ENCODE results near the gene MEIS1. TPM values are rescaled to one million over a fixed set of nuclear protein-coding genes. Genes with fewer than 3 reads are reported as not detected.

The MEIS1 gene
- total and polyA plus RNA-seq, 2 donors (not counting 3 experiments of a cell fraction or from before 2014, with no cell fraction given): 10.0 to 26.5 TPM

- H3K4me3 ChIP-seq (replicated peaks in 1 of 3; ENCODE audit: insufficient read depth in 1 of 3, low read depth in 1 of 3, low read length in 3 of 3): no peak overlapping the region
- H3K36me3 ChIP-seq (ENCODE audit: control insufficient read depth in 2 of 2, extremely low read depth in 1 of 2, insufficient read depth in 2 of 2, low read length in 2 of 2): no peaks in the 10 kb centered on the region
- H3K9ac ChIP-seq (replicated peaks; ENCODE audit: extremely low read depth, insufficient read depth, low read length): no peak overlapping the region
- DNase-seq (ENCODE audit: low read depth, low spot score): no peak
- dilution Hi-C loops (cut with MboI; ENCODE audit: extremely low pct_ligation_motif_present, low sequenced_read_pairs) (no loop called here), intact Hi-C loops (cut with micrococcal nuclease) (no loop called here)
- H4K20me1 ChIP-seq (replicated peaks; ENCODE audit: control insufficient read depth, extremely low read depth, insufficient read depth, low read length): no peaks in the 10 kb centered on the region
- H3K27me3 ChIP-seq (ENCODE audit: control insufficient read depth in 2 of 2, insufficient read depth in 2 of 2, low read length in 2 of 2): no peaks in the 10 kb centered on the region
- ChIA-PET CTCF (no interaction called here), POLR2A (no interaction called here)
- H2AFZ ChIP-seq (ENCODE audit: low read depth, low read length): no peak overlapping the region
- H3K9me1 ChIP-seq (replicated peaks; ENCODE audit: control insufficient read depth, extremely low read depth, insufficient read depth, low read length): no peaks in the 10 kb centered on the region
- no TSS peak for BruUV-seq (replicated peaks)
- H3K4me2 ChIP-seq (ENCODE audit: insufficient read depth, low read length): no peak overlapping the region
- H3K9me3 ChIP-seq (replicated peaks; ENCODE audit: control insufficient read depth, insufficient read depth, low read length): no peaks in the 10 kb centered on the region
- no peak overlapping the region for H3K27ac ChIP-seq (ENCODE audit: insufficient read depth, low read depth, low read length)
- no peaks in the 10 kb centered on the region for H3K4me1 ChIP-seq (ENCODE audit: control insufficient read depth, extremely low read depth, insufficient read depth, low read length)
- no peaks in the 10 kb centered on the region for H3K79me2 ChIP-seq (ENCODE audit: control insufficient read depth, insufficient read depth, low read length)
- no peak for FAIRE-seq
- TF ChIP-seq JUN (IDR thresholded peaks at IDR 0.05; ENCODE audit: borderline replicate concordance, insufficient read depth, insufficient read length, low read depth): no peak
- no peak for TF ChIP-seq CTCF (IDR thresholded peaks at IDR 0.05; ENCODE audit: extremely low read depth in 1 of 2, insufficient read depth in 1 of 2, low read depth in 1 of 2, low read length in 2 of 2)
- TF ChIP-seq MAX (IDR thresholded peaks at IDR 0.05; ENCODE audit: insufficient read depth, insufficient read length): no peak
- TF ChIP-seq FOS (IDR thresholded peaks at IDR 0.05; ENCODE audit: borderline replicate concordance, insufficient read depth, low read length): no peak
- no peak for TF ChIP-seq MYC (IDR thresholded peaks at IDR 0.05; ENCODE audit: low read depth, low read length)
- TF ChIP-seq EZH2 (IDR thresholded peaks at IDR 0.05; ENCODE audit: borderline replicate concordance, low read depth, low read length, severe bottlenecking): no peak
- no peak for TF ChIP-seq POLR2AphosphoS5 (IDR thresholded peaks at IDR 0.05; ENCODE audit: insufficient read depth, low read depth, low read length)
- TF ChIP-seq POLR2A (IDR thresholded peaks at IDR 0.05; ENCODE audit: low read depth, low read length): no peak
- TF ChIP-seq GATA2 (IDR thresholded peaks at IDR 0.05; ENCODE audit: insufficient read depth, insufficient read length, low read depth, low read length): no peak
Observed at GRCh38 chr2:66548422-66548821, 113.5 kb downstream of the MEIS1 start.

All from endothelial cell of umbilical vein (primary cell).